ENCODE data around the gene CYB561D2. TPM values are rescaled to one million over a fixed set of nuclear protein-coding genes. Genes with fewer than 3 reads are reported as not detected.
A peak's percentile ranks its signal among the peaks of the same experiment; 100 is the strongest.

CYB561D2 gene
- total and polyA plus RNA-seq, 2 donors (not counting 3 experiments of a cell fraction or from before 2014, with no cell fraction given), result 13.6 to 46.0 TPM

GRCh38 chr3:50321336-50322114 is 29.1 kb upstream of the CYB561D2 start:
- intact Hi-C loops (cut with micrococcal nuclease), result loop anchor here (1.0 to 2.0 kb wide), 2 partner anchors 29 to 155 kb away; partner anchors contain the start of gene IFRD2
- POLR2A ChIA-PET, result interaction anchor here (0.6 to 5.1 kb wide), 2 partner anchors 14 to 63 kb away, joined by 3 to 38 read pairs; no protein-coding TSS in a partner anchor
- no TSS peak for BruUV-seq (replicated peaks)

More at GRCh38 chr3:50321336-50322114, 29.1 kb upstream of the CYB561D2 start:
- Histone ChIP-seq H3K4me1 (ENCODE audit: control insufficient read depth, extremely low read depth, insufficient read depth, low read length) (peaks cover 63% of the 10 kb centered on the region), H3K4me2 (ENCODE audit: insufficient read depth, low read length) (peak overlapping the region; percentile 75), H3K36me3 (ENCODE audit: control insufficient read depth in 2 of 2, extremely low read depth in 1 of 2, insufficient read depth in 2 of 2, low read length in 2 of 2) (peaks cover 11 to 40% of the 10 kb centered on the region in 2 experiments), H3K27ac (ENCODE audit: insufficient read depth, low read depth, low read length) (peak overlapping the region; percentile 99), H3K4me3 (replicated peaks in 1 of 3; ENCODE audit: insufficient read depth in 1 of 3, low read depth in 1 of 3, low read length in 3 of 3) (peak overlapping the region; percentile 65 to 89 (median 89)), H3K9me3 (replicated peaks; ENCODE audit: control insufficient read depth, insufficient read depth, low read length) (no peaks in the 10 kb centered on the region), H3K9ac (replicated peaks; ENCODE audit: extremely low read depth, insufficient read depth, low read length) (peak overlapping the region; percentile 89), H3K27me3 (ENCODE audit: control insufficient read depth in 2 of 2, insufficient read depth in 2 of 2, low read length in 2 of 2) (no peaks in the 10 kb centered on the region), H3K79me2 (ENCODE audit: control insufficient read depth, insufficient read depth, low read length) (peaks cover 49% of the 10 kb centered on the region), H3K9me1 (replicated peaks; ENCODE audit: control insufficient read depth, extremely low read depth, insufficient read depth, low read length) (no peaks in the 10 kb centered on the region), H2AFZ (ENCODE audit: low read depth, low read length) (no peak overlapping the region), H4K20me1 (replicated peaks; ENCODE audit: control insufficient read depth, extremely low read depth, insufficient read depth, low read length) (no peaks in the 10 kb centered on the region)
- FAIRE-seq (peak; percentile 97), DNase-seq (ENCODE audit: low read depth, low spot score) (peak; percentile 91)
- CTCF ChIA-PET, result interaction anchor here (0.5 to 4.3 kb wide), 14 partner anchors 13 to 1360 kb away, joined by 3 to 36 read pairs (median 3); partner anchors contain the start of genes CYB561D2, HYAL3, NAA80 and NPRL2
- TF ChIP-seq POLR2A (IDR thresholded peaks at IDR 0.05; ENCODE audit: low read depth, low read length), result no peak
- TF ChIP-seq GATA2 (IDR thresholded peaks at IDR 0.05; ENCODE audit: insufficient read depth, insufficient read length, low read depth, low read length), result no peak
- TF ChIP-seq, protein P1, sequence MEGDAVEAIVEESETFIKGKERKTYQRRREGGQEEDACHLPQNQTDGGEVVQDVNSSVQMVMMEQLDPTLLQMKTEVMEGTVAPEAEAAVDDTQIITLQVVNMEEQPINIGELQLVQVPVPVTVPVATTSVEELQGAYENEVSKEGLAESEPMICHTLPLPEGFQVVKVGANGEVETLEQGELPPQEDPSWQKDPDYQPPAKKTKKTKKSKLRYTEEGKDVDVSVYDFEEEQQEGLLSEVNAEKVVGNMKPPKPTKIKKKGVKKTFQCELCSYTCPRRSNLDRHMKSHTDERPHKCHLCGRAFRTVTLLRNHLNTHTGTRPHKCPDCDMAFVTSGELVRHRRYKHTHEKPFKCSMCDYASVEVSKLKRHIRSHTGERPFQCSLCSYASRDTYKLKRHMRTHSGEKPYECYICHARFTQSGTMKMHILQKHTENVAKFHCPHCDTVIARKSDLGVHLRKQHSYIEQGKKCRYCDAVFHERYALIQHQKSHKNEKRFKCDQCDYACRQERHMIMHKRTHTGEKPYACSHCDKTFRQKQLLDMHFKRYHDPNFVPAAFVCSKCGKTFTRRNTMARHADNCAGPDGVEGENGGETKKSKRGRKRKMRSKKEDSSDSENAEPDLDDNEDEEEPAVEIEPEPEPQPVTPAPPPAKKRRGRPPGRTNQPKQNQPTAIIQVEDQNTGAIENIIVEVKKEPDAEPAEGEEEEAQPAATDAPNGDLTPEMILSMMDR (IDR thresholded peaks at IDR 0.05; ENCODE audit: extremely low read depth in 1 of 2, insufficient read depth in 1 of 2, low read depth in 1 of 2, low read length in 2 of 2), result peak; percentile 41 to 82
- peak; percentile 81 for TF ChIP-seq POLR2AphosphoS5 (IDR thresholded peaks at IDR 0.05; ENCODE audit: insufficient read depth, low read depth, low read length)
- TF ChIP-seq MAX (IDR thresholded peaks at IDR 0.05; ENCODE audit: insufficient read depth, insufficient read length), result no peak
- no peak for TF ChIP-seq MYC (IDR thresholded peaks at IDR 0.05; ENCODE audit: low read depth, low read length)
- dilution Hi-C loops (cut with MboI; ENCODE audit: extremely low pct_ligation_motif_present, low sequenced_read_pairs), result no loop called here
